Midbrain (tissue), 1 donor: ENCODE measurements around the gene CMIP.
A peak's percentile ranks its signal among the peaks of the same experiment; 100 is the strongest.

Source experiments
- DNase-seq: peaks from one replicate; lab custom pipeline; 2025; lab: John Stamatoyannopoulos, UW

CMIP gene

GRCh38 chr16:81495321-81496234, 51.0 kb downstream of the CMIP start:
- no peak for DNase-seq

GRCh38 chr16:81496321-81496720, 51.7 kb downstream of the CMIP start:
- DNase-seq: no peak

GRCh38 chr16:81496742-81497141, 52.1 kb downstream of the CMIP start:
- DNase-seq: no peak

GRCh38 chr16:81497690-81498089, 53.1 kb downstream of the CMIP start:
- DNase-seq: no peak

- DNase-seq: no peak
Observed at GRCh38 chr16:81498351-81498750, 53.7 kb downstream of the CMIP start.

GRCh38 chr16:81499576-81500380, 55.2 kb downstream of the CMIP start:
- DNase-seq: no peak

- no peak for DNase-seq
Observed at GRCh38 chr16:81500833-81501521, 56.4 kb downstream of the CMIP start.

GRCh38 chr16:81502396-81503070, 57.9 kb downstream of the CMIP start:
- DNase-seq: no peak

- DNase-seq: no peak
Observed at GRCh38 chr16:81505011-81505661, 60.5 kb downstream of the CMIP start.

GRCh38 chr16:81509404-81509803, 64.8 kb downstream of the CMIP start:
- DNase-seq: no peak

- DNase-seq: no peak
Observed at GRCh38 chr16:81510016-81510415, 65.4 kb downstream of the CMIP start.

GRCh38 chr16:81511371-81511770, 66.8 kb downstream of the CMIP start:
- no peak for DNase-seq

GRCh38 chr16:81513204-81514040, 68.8 kb downstream of the CMIP start:
- DNase-seq: peak; percentile 64

GRCh38 chr16:81514041-81514559, 69.5 kb downstream of the CMIP start:
- no peak for DNase-seq

- no peak for DNase-seq
Observed at GRCh38 chr16:81514568-81515258, 70.1 kb downstream of the CMIP start.

GRCh38 chr16:81515281-81515680, 70.7 kb downstream of the CMIP start:
- DNase-seq: no peak

- DNase-seq: no peak
Observed at GRCh38 chr16:81515721-81516120, 71.1 kb downstream of the CMIP start.

GRCh38 chr16:81516478-81517149, 72.0 kb downstream of the CMIP start:
- DNase-seq: no peak

GRCh38 chr16:81517150-81517499, 72.5 kb downstream of the CMIP start:
- no peak for DNase-seq
